PC-3 (cell line): ENCODE results near the gene TCF3. TPM values are rescaled to one million over a fixed set of nuclear protein-coding genes. Genes with fewer than 3 reads are reported as not detected.

Source experiments
- ATAC-seq: fragments of 200-7000 bp; cut with Tn5 transposase; 2 replicates; pipeline ENCODE4 v1.9.1; 2020; ENCODE audit warnings: mild to moderate bottlenecking, moderate library complexity
- Bru-seq: library from RNA; stranded (reverse); fragments of 400-500 nt; gene quantifications from one replicate; lab custom pipeline; 2021; lab: Mats Ljungman, UMichigan
- BruChase-seq, 2 experiments: library from RNA; stranded (reverse); fragments of 400-500 nt; gene quantifications; one replicate each; lab custom pipeline; 2021; lab: Mats Ljungman, UMichigan
- BruUV-seq: library from RNA; stranded (reverse); fragments of 400-500 nt; replicated peaks from 2 replicates; lab custom pipeline; 2021; lab: Mats Ljungman, UMichigan
- CTCF ChIA-PET: fragments of 300-600 bp; sonication (Branson Sonifier 250); formaldehyde crosslinking; loops from one replicate; lab custom pipeline; 2022; ENCODE audit warnings: antibody characterized with exemption; lab: Charles Lee
- POLR2A ChIA-PET: fragments of 300-600 bp; sonication (Branson Sonifier 250); formaldehyde crosslinking; loops from one replicate; lab custom pipeline; 2022; ENCODE audit warnings: antibody characterized with exemption; ENCODE audit not compliant: unreplicated experiment; lab: Charles Lee
- DNase-seq: peaks from one replicate; pipeline ENCODE4 v3.0.0-alpha.2; 2015
- H2AFZ ChIP-seq: fragments of 300-600 bp; sonication (generic); 2 replicates; pipeline ENCODE4 v1.6.0; 2016; ENCODE audit warnings: antibody characterized with exemption, low read length
- H3F3A ChIP-seq: fragments of 300-600 bp; sonication (generic); one replicate; pipeline ENCODE4 v1.6.0; 2017; ENCODE audit warnings: antibody characterized with exemption, low read length, control low read depth, mild to moderate bottlenecking; ENCODE audit not compliant: unreplicated experiment
- H3K27ac ChIP-seq: fragments of 300-600 bp; sonication (generic); 2 replicates; pipeline ENCODE4 v1.5.1; 2016; ENCODE audit warnings: mild to moderate bottlenecking, low read length
- H3K27me3 ChIP-seq: fragments of 300-600 bp; sonication (generic); 2 replicates; pipeline ENCODE4 v1.6.1; 2016; ENCODE audit warnings: low read length, mixed read lengths
- H3K36me3 ChIP-seq: fragments of 300-600 bp; sonication (generic); 2 replicates; pipeline ENCODE4 v1.6.1; 2016; ENCODE audit warnings: low read depth, mixed run types, low read length, mixed read lengths
- H3K4me1 ChIP-seq: fragments of 300-600 bp; sonication (generic); 2 replicates; pipeline ENCODE4 v1.5.1; 2016; ENCODE audit warnings: low read length; ENCODE audit not compliant: insufficient read depth
- H3K4me2 ChIP-seq: fragments of 300-600 bp; sonication (generic); 2 replicates; pipeline ENCODE4 v1.6.0; 2016; ENCODE audit warnings: low read length
- H3K4me3 ChIP-seq: fragments of 300-600 bp; sonication (generic); 2 replicates; pipeline ENCODE4 v1.5.1; 2016; ENCODE audit warnings: mild to moderate bottlenecking, low read length, mixed read lengths
- H3K79me2 ChIP-seq: fragments of 300-600 bp; sonication (generic); 2 replicates; pipeline ENCODE4 v1.6.1; 2017; ENCODE audit warnings: low read length, mixed read lengths
- H3K9ac ChIP-seq: fragments of 300-600 bp; sonication (generic); 2 replicates; pipeline ENCODE4 v1.6.0; 2016; ENCODE audit warnings: mild to moderate bottlenecking, low read length
- H3K9me2 ChIP-seq: fragments of 300-600 bp; sonication (generic); replicated peaks from 2 replicates; pipeline ENCODE4 v1.6.1; 2016; ENCODE audit warnings: mixed run types, low read length, mixed read lengths
- H3K9me3 ChIP-seq: fragments of 300-600 bp; sonication (generic); 2 replicates; pipeline ENCODE4 v1.6.1; 2016; ENCODE audit warnings: low read length, mixed read lengths
- H4K20me1 ChIP-seq: fragments of 300-600 bp; sonication (generic); 2 replicates; pipeline ENCODE4 v1.6.1; 2016; ENCODE audit warnings: low read length, mixed read lengths
- EZH2 ChIP-seq: fragments of 300-600 bp; sonication (generic); IDR thresholded peaks from one replicate; pipeline ENCODE4 v1.6.1; 2017; ENCODE audit warnings: antibody characterized with exemption, mild to moderate bottlenecking, low read length; ENCODE audit not compliant: unreplicated experiment
- EZH2phosphoT487 ChIP-seq: fragments of 300-600 bp; sonication (generic); IDR thresholded peaks from 2 replicates; pipeline ENCODE4 v1.6.1; 2018; ENCODE audit warnings: mild to moderate bottlenecking, antibody characterized with exemption, low read length, borderline replicate concordance
- intact Hi-C: fragments of 100-400 bp; cut with micrococcal nuclease; formaldehyde crosslinking; loops from 2 replicates; pipeline ENCODE4 v1.9.0; 2023
- long read RNA-seq: library from polyadenylated mRNA; unstranded; transcript quantifications from one replicate; pipeline ENCODE4 v2.0.0, GENCODE V29; 2021; ENCODE audit not compliant: unreplicated experiment
- total RNA-seq: library from RNA; depleted of rRNA; stranded (reverse); fragments of >200 nt; gene quantifications from 2 replicates; pipeline ENCODE4 v1.2.3, GENCODE V29; 2014; rRNA removed
- TF ChIP-seq, protein P1 (sequence below): fragments of 300-600 bp; sonication (generic); conservative IDR thresholded peaks from 2 replicates; pipeline ENCODE4 v1.5.1; 2017; ENCODE audit warnings: antibody characterized with exemption, low read depth, mild to moderate bottlenecking, low read length

TCF3 gene
- total RNA-seq (147 and 196 TPM in 2 replicates), Bru-seq, nascent RNA (percentile 58 among the genes with signal in this experiment), BruChase-seq, experiment 1, labeled RNA remaining after a 6-hour chase (percentile 69 among the genes with signal in this experiment), BruChase-seq, experiment 2, labeled RNA remaining after a 2-hour chase (percentile 66 among the genes with signal in this experiment)
- long read RNA-seq, full-length matches to known transcripts = 6 of 133 reads
- long read RNA-seq, partial matches to known transcripts = 38 of 133 reads
- long read RNA-seq, other reads (novel, unspliced or antisense) = 89 of 133 reads

DNA sequence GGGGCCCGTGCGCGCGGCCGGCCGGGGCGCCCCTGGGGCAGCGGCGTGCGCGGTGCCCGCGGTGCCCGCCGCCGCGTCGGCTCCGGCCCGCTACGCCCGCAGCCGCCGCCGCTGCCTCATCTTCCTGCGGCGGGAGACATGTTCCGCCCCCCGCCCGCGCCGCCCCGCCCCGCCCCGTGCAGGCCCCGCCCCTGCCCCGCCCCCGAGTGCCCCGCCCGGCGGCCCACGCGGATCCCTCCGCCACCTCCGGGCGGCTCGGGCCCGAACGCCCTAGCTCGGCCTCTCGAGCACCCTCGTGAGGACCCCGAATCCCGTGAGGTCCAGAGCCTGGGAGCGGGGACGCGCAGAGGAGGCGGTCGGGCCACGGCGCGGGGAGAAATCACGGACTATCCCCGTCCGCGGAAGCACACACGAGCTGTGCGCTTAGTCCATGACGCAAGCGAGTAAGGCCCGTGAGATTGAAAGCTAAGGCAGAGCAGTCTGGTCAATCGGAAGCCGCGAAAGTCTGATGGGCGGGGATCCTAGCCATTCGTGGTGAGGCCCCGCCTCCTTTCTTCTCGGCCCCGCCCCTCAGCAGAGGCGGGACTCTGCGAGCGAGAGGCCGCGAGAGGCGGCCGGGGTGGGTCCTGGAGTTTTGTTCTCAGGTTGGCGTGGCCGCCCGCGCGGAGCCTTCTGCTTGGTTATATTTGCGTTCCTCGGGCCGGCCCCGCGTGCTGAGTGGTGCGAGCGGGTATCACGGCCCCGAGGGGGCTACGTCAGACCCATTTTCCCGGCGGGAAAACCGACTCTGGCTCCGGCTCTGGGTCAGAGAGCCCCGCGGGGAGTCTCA is at the start of gene TCF3:
TSS of gene TCF3 (minus strand) at position 145 of the 829 bp plus-strand sequence. CDS start 2,367 bp downstream, outside the sequence.
- H2AFZ ChIP-seq = peak within 1 kb of the TSS; percentile 95
- TF ChIP-seq, protein P1, sequence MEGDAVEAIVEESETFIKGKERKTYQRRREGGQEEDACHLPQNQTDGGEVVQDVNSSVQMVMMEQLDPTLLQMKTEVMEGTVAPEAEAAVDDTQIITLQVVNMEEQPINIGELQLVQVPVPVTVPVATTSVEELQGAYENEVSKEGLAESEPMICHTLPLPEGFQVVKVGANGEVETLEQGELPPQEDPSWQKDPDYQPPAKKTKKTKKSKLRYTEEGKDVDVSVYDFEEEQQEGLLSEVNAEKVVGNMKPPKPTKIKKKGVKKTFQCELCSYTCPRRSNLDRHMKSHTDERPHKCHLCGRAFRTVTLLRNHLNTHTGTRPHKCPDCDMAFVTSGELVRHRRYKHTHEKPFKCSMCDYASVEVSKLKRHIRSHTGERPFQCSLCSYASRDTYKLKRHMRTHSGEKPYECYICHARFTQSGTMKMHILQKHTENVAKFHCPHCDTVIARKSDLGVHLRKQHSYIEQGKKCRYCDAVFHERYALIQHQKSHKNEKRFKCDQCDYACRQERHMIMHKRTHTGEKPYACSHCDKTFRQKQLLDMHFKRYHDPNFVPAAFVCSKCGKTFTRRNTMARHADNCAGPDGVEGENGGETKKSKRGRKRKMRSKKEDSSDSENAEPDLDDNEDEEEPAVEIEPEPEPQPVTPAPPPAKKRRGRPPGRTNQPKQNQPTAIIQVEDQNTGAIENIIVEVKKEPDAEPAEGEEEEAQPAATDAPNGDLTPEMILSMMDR = no peak
- TF ChIP-seq EZH2 (no peak), EZH2phosphoT487 (no peak)
- ChIA-PET POLR2A (interaction anchor here (0.6 kb wide), 1 partner anchor 60 kb away, joined by 5 read pairs; the partner anchor contains the start of gene MBD3), CTCF (no interaction called here)
- no peaks in the 10 kb centered on the region for H3K9me2 ChIP-seq
- no peaks in the 10 kb centered on the region for H3K4me1 ChIP-seq
- H4K20me1 ChIP-seq = no peaks in the 10 kb centered on the region
- no peaks in the 10 kb centered on the region for H3K27me3 ChIP-seq
- H3K4me2 ChIP-seq = peak within 1 kb of the TSS; percentile 94
- peak within 1 kb of the TSS; percentile 99 for H3K9ac ChIP-seq
- intact Hi-C loops = loop anchor here (5.0 to 10.0 kb wide), 2 partner anchors 45 to 108 kb away; partner anchors contain the start of gene UQCR11
- BruUV-seq = no TSS peak
- peaks cover 29% of the 10 kb centered on the region for H3K79me2 ChIP-seq
- DNase-seq = peak; percentile 96
- no peaks in the 10 kb centered on the region for H3K9me3 ChIP-seq
- 0 out of 2 replicates have a peak, but pooled peaks cover 5% of the 10 kb centered on the region for H3K36me3 ChIP-seq
- ATAC-seq = peak; percentile 93
- H3F3A ChIP-seq = no peaks in the 10 kb centered on the region
- peak within 1 kb of the TSS; percentile 92 for H3K27ac ChIP-seq
- peak within 1 kb of the TSS; percentile 80 for H3K4me3 ChIP-seq

DNA sequence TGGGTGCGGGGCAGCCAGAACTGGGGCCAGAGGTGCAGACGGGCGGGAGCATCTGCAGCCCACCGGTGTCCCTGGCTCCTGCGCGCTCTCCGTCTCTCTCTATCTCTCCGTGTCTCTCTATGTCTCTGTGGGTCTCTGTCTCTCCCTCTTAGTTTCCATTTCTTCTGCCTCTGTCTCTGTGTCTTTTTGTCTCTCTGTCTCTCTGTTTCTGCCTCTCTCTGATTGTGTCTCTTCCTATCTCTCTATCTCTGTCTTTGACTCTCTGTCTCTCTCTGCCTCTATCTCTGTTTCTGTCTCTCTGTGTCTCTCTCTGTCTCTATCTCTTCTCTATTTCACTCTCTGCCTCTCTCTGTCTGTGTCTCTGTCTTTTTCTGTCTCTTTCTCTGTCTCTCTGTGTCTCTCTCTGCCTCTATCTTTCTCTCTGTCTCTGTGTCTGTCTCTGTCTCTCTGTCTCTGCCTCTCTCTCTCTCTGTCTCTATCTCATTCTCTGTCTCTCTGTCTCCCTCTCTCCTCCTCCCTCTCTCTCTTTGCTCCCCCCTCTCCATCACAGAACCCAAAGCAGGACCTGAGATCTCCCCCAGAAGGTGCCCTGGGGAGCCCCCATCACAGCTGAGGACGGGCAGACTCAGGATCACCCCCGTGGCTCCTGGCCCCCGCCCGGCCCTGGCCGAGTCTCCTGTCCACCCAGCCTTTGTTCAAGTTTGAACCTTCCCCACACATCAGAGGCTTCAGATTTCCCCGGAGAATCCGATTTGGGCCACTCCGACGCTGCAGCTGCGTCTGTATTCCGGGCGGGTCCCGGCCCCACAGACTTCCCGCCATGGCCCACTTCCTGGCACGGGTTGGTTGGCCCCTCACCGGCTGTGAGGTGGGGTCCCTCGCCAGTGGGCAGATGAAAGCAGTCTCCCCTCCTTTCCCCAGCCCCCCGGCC is 48.6 kb upstream of the TCF3 start:
- DNase-seq (no peak), ATAC-seq (no peak)
- H3K9me3 ChIP-seq = no peaks in the 10 kb centered on the region
- BruUV-seq = no TSS peak
- intact Hi-C loops = no loop called here
- ChIA-PET POLR2A (no interaction called here), CTCF (no interaction called here)
- no peaks in the 10 kb centered on the region for H3K4me1 ChIP-seq
- no peak overlapping the region for H3K27ac ChIP-seq
- TF ChIP-seq EZH2 (no peak), EZH2phosphoT487 (no peak)
- TF ChIP-seq, protein P1 = no peak
- H3K9me2 ChIP-seq = no peaks in the 10 kb centered on the region
- no peaks in the 10 kb centered on the region for H4K20me1 ChIP-seq
- no peak overlapping the region for H3K4me3 ChIP-seq
- H3K36me3 ChIP-seq = no peaks in the 10 kb centered on the region
- H3K4me2 ChIP-seq = peak overlapping the region; percentile 19; the same call in 1 of the 2 replicates
- H3K79me2 ChIP-seq = no peaks in the 10 kb centered on the region
- peaks cover 21% of the 10 kb centered on the region for H3K27me3 ChIP-seq
- no peak overlapping the region for H3K9ac ChIP-seq
- peak overlapping the region; percentile 22; the same call in 1 of the 2 replicates for H2AFZ ChIP-seq
- H3F3A ChIP-seq = no peaks in the 10 kb centered on the region
